H9 (cell line): Measurements from ENCODE around the gene FOXI2. TPM values are rescaled to one million over a fixed set of nuclear protein-coding genes. Genes with fewer than 3 reads are reported as not detected.

Experiments
- DNase-seq: peaks from one replicate; pipeline ENCODE4 v3.0.0-alpha.2; 2017
- H2AFZ ChIP-seq: one replicate; pipeline ENCODE4 v1.6.1; 2013; ENCODE audit warnings: mild to moderate bottlenecking, low read length, control low read depth, moderate library complexity
- H2AK5ac ChIP-seq: 2 replicates; pipeline ENCODE4 v1.6.1; 2013; ENCODE audit warnings: low read length, control low read depth, mixed read lengths; ENCODE audit not compliant: insufficient read length
- H2BK120ac ChIP-seq: one replicate; pipeline ENCODE4 v1.6.1; 2013; ENCODE audit warnings: low read depth, mild to moderate bottlenecking, low read length, control low read depth, inconsistent platforms; ENCODE audit not compliant: poor library complexity, severe bottlenecking
- H2BK12ac ChIP-seq: 2 replicates; pipeline ENCODE4 v1.6.1; 2013; ENCODE audit warnings: low read length, control low read depth, mixed read lengths, low read depth; ENCODE audit not compliant: insufficient read length
- H2BK15ac ChIP-seq: 2 replicates; pipeline ENCODE4 v1.6.1; 2013; ENCODE audit warnings: low read depth, low read length, control low read depth
- H2BK20ac ChIP-seq: one replicate; pipeline ENCODE4 v1.6.1; 2013; ENCODE audit warnings: low read depth, mild to moderate bottlenecking, low read length, control low read depth, inconsistent platforms; ENCODE audit not compliant: poor library complexity, severe bottlenecking
- H2BK5ac ChIP-seq: 2 replicates; pipeline ENCODE4 v1.6.1; 2013; ENCODE audit warnings: low read length, control low read depth, mixed read lengths; ENCODE audit not compliant: insufficient read length
- H3K14ac ChIP-seq: 2 replicates; pipeline ENCODE4 v1.6.1; 2013; ENCODE audit warnings: low read length, control low read depth; ENCODE audit not compliant: insufficient read depth
- H3K18ac ChIP-seq: 2 replicates; pipeline ENCODE4 v1.6.1; 2013; ENCODE audit warnings: low read depth, mild to moderate bottlenecking, mixed read lengths, low read length, control low read depth; ENCODE audit not compliant: insufficient read length
- H3K23ac ChIP-seq: 2 replicates; pipeline ENCODE4 v1.6.1; 2013; ENCODE audit warnings: low read length, control low read depth, mixed read lengths, low read depth; ENCODE audit not compliant: insufficient read length
- H3K23me2 ChIP-seq: 2 replicates; pipeline ENCODE4 v1.6.1; 2013; ENCODE audit warnings: low read depth, mild to moderate bottlenecking, mixed read lengths, low read length, control low read depth; ENCODE audit not compliant: insufficient read length, poor library complexity, severe bottlenecking
- H3K27ac ChIP-seq: 2 replicates; pipeline ENCODE4 v1.5.1; 2013; ENCODE audit warnings: low read length, control low read depth, mixed read lengths, low read depth; ENCODE audit not compliant: insufficient read length
- H3K27me3 ChIP-seq: 2 replicates; pipeline ENCODE4 v1.6.1; 2013; ENCODE audit warnings: low read length, control low read depth, inconsistent platforms; ENCODE audit not compliant: insufficient read depth
- H3K4ac ChIP-seq: 2 replicates; pipeline ENCODE4 v1.6.1; 2013; ENCODE audit warnings: low read depth, mild to moderate bottlenecking, control low read depth, inconsistent platforms, low read length, moderate library complexity
- H3K4me1 ChIP-seq: 2 replicates; pipeline ENCODE4 v1.6.1; 2013; ENCODE audit warnings: low read length, control low read depth, inconsistent platforms; ENCODE audit not compliant: insufficient read depth
- H3K4me2 ChIP-seq: 2 replicates; pipeline ENCODE4 v1.6.1; 2013; ENCODE audit warnings: low read length, control low read depth, mixed read lengths; ENCODE audit not compliant: insufficient read length, insufficient read depth
- H3K56ac ChIP-seq: 2 replicates; pipeline ENCODE4 v1.6.1; 2013; ENCODE audit warnings: low read depth, mild to moderate bottlenecking, mixed read lengths, low read length, control low read depth; ENCODE audit not compliant: insufficient read length
- H3K79me1 ChIP-seq: 2 replicates; pipeline ENCODE4 v1.6.1; 2013; ENCODE audit warnings: low read depth, mild to moderate bottlenecking, moderate library complexity, low read length, control low read depth, inconsistent platforms; ENCODE audit not compliant: insufficient read depth, poor library complexity, severe bottlenecking
- H3K79me2 ChIP-seq: 2 replicates; pipeline ENCODE4 v1.6.1; 2013; ENCODE audit warnings: low read length, control low read depth, inconsistent platforms; ENCODE audit not compliant: insufficient read depth
- H3K9ac ChIP-seq: 2 replicates; pipeline ENCODE4 v1.6.1; 2013; ENCODE audit warnings: low read length, control low read depth, mixed read lengths; ENCODE audit not compliant: insufficient read length; ENCODE audit errors: extremely low read depth
- H3K9me3 ChIP-seq: one replicate; pipeline ENCODE4 v1.6.1; 2013; ENCODE audit warnings: low read depth, low read length, inconsistent platforms; ENCODE audit not compliant: control insufficient read depth
- H3T11ph ChIP-seq: one replicate; pipeline ENCODE4 v1.6.1; 2013; ENCODE audit warnings: mild to moderate bottlenecking, low read length, control low read depth, inconsistent platforms
- H4K20me1 ChIP-seq: one replicate; pipeline ENCODE4 v1.6.1; 2013; ENCODE audit not compliant: control insufficient read depth, insufficient read length, insufficient read depth
- H4K5ac ChIP-seq: 2 replicates; pipeline ENCODE4 v1.6.1; 2013; ENCODE audit warnings: low read depth, mild to moderate bottlenecking, mixed read lengths, low read length, control low read depth; ENCODE audit not compliant: insufficient read length
- H4K8ac ChIP-seq: replicated peaks from 2 replicates; pipeline ENCODE4 v1.6.1; 2013; ENCODE audit warnings: low read length, control low read depth, mixed read lengths, low read depth; ENCODE audit not compliant: insufficient read length
- H4K91ac ChIP-seq: 2 replicates; pipeline ENCODE4 v1.6.1; 2013; ENCODE audit warnings: low read depth, mild to moderate bottlenecking, moderate library complexity, mixed read lengths, low read length, control low read depth; ENCODE audit not compliant: insufficient read length
- H3K27ac Mint-ChIP-seq, 3 experiments: 2 replicates in 2 of 3; 3 replicates in 1 of 3; pipeline ENCODE4 v1.8.0; 2020 to 2021; ENCODE audit warnings: mixed read lengths in 3 of 3, mild to moderate bottlenecking in 1 of 3, moderate library complexity in 1 of 3
- H3K27me3 Mint-ChIP-seq: 2 replicates; pipeline ENCODE4 v1.8.0; 2021; ENCODE audit warnings: low read depth, mild to moderate bottlenecking, moderate library complexity, mixed read lengths
- H3K36me3 Mint-ChIP-seq, 3 experiments: 2 replicates in 2 of 3; 3 replicates in 1 of 3; pipeline ENCODE4 v1.8.0; 2020 to 2021; ENCODE audit warnings: low read depth in 3 of 3, mixed read lengths in 3 of 3; ENCODE audit not compliant: insufficient read depth in 1 of 3
- H3K4me1 Mint-ChIP-seq, 2 experiments: 2 replicates each; pipeline ENCODE4 v1.8.0; 2020; ENCODE audit warnings: mixed read lengths in 2 of 2
- H3K4me3 Mint-ChIP-seq, 2 experiments: 2 replicates in 1 of 2; 3 replicates in 1 of 2; pipeline ENCODE4 v1.8.0; 2020 to 2021; ENCODE audit warnings: mild to moderate bottlenecking in 2 of 2, mixed read lengths in 2 of 2, moderate library complexity in 1 of 2
- H3K9me3 Mint-ChIP-seq, 2 experiments: 2 replicates in 1 of 2; 3 replicates in 1 of 2; pipeline ENCODE4 v1.8.0; 2020; ENCODE audit warnings: mild to moderate bottlenecking in 2 of 2, mixed read lengths in 2 of 2, moderate library complexity in 1 of 2
- CTCF ChIP-seq: fragments of 200-600 bp; sonication (generic); conservative IDR thresholded peaks from 3 replicates; pipeline ENCODE4 v1.8.0; 2021; ENCODE audit warnings: antibody characterized with exemption, mild to moderate bottlenecking
- WGBS: extraction: QIAGEN DNeasy Blood & Tissue Kit; methylation state at CpG from one replicate; pipeline ENCODE4 v1.1.7; 2013; ENCODE audit warnings: missing lambda C conversion rate, low lambda C conversion rate, mixed read lengths; ENCODE audit not compliant: insufficient read length; ENCODE audit errors: extremely low coverage; 5-methylcytosine and 5-hydroxymethylcytosine counted together
- total RNA-seq: library from RNA; stranded (reverse); gene quantifications from 2 replicates; pipeline ENCODE4 v1.2.1, GENCODE V29; 2021

Gene FOXI2
- total RNA-seq, 1 experiment from 2014 or later: 0.42 TPM

- Histone ChIP-seq H2AFZ (no peak overlapping the region), H2BK120ac (no peak overlapping the region), H3K9ac (no peak overlapping the region), H3K56ac (no peak overlapping the region), H3K23me2 (no peaks in the 10 kb centered on the region), H3K79me2 (no peaks in the 10 kb centered on the region), H2BK5ac (no peak overlapping the region), H3K4me1 (no peaks in the 10 kb centered on the region), H3T11ph (no peak overlapping the region), H3K27ac (no peak overlapping the region), H3K27me3 (no peaks in the 10 kb centered on the region), H2BK20ac (no peak overlapping the region), H4K20me1 (no peaks in the 10 kb centered on the region), H4K5ac (no peak overlapping the region), H2AK5ac (no peak overlapping the region), H2BK12ac (no peak overlapping the region), H2BK15ac (no peak overlapping the region), H3K9me3 (no peaks in the 10 kb centered on the region), H3K79me1 (no peaks in the 10 kb centered on the region), H4K8ac (no peak overlapping the region), H3K4ac (no peak overlapping the region), H3K23ac (no peak overlapping the region), H3K14ac (no peak overlapping the region), H3K18ac (no peak overlapping the region), H3K4me2 (no peak overlapping the region), H4K91ac (no peak overlapping the region)
- DNase-seq: no peak
- H3K9me3 Mint-ChIP-seq: peaks cover 5 to 11% of the 10 kb centered on the region in 2 experiments; a peak in 3 of 5 replicates
- H3K27ac Mint-ChIP-seq: no peak overlapping the region
- H3K36me3 Mint-ChIP-seq: peaks cover 0 to 8% (median 5%) of the 10 kb centered on the region in 3 experiments; a peak in 3 of 7 replicates
- no CpG with 5 or more reads among the region's 6 CpGs for WGBS
- H3K4me3 Mint-ChIP-seq: no peak overlapping the region
- TF ChIP-seq CTCF: no peak
- H3K4me1 Mint-ChIP-seq: peaks cover 0 to under 1% of the 10 kb centered on the region in 2 experiments; a peak in 1 of 4 replicates
- peaks cover 43% of the 10 kb centered on the region for H3K27me3 Mint-ChIP-seq
These were observed 8.9 kb downstream of the FOXI2 start for GRCh38 chr10:127745861-127746260.
